T-helper 9 cell (primary cell): ENCODE measurements around the gene MRTFB.
"Not testable (repeated sequence)": the region's sequence is repeated elsewhere in the genome, so short reads cannot be mapped to it uniquely, and the experiment has no call there.

Experiments
- DNase-seq: peaks from one replicate; pipeline ENCODE4 v3.0.0-alpha.2; 2020

MRTFB gene

GRCh38 chr16:14109077-14109775 lies 38.1 kb downstream of the MRTFB start:
- DNase-seq, result no peak

- no peak for DNase-seq
Measured at GRCh38 chr16:14109782-14110727, 38.9 kb downstream of the MRTFB start.

- DNase-seq, result no peak
Measured at GRCh38 chr16:14110728-14111251, 39.7 kb downstream of the MRTFB start.

- DNase-seq, result no peak
Measured at GRCh38 chr16:14111713-14112538, 40.8 kb downstream of the MRTFB start.

GRCh38 chr16:14112539-14112856 lies 41.4 kb downstream of the MRTFB start:
- no peak for DNase-seq

GRCh38 chr16:14113344-14113743 lies 42.2 kb downstream of the MRTFB start:
- no peak for DNase-seq

DNA sequence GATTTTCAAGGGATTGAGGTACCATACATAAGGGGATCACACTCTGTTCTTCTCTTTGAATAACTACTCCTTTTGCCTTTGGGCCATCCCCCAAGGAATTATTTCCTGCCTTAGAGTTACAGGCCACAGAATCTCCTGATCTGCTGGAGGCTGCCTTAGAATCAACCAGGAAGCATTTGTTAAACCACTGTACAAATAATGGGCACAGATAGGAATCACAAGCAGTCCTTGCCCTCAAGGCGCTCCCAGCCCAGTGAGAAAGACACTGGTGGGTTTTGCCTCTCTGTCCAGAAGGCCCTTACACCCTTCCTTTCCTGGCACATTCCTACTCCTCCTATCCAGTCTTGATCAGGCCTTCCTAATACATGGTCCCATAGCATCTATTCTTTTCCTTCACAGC lies 45.9 kb downstream of the MRTFB start:
- no peak for DNase-seq

GRCh38 chr16:14119799-14120198 lies 48.7 kb downstream of the MRTFB start:
- DNase-seq, result no peak

DNA sequence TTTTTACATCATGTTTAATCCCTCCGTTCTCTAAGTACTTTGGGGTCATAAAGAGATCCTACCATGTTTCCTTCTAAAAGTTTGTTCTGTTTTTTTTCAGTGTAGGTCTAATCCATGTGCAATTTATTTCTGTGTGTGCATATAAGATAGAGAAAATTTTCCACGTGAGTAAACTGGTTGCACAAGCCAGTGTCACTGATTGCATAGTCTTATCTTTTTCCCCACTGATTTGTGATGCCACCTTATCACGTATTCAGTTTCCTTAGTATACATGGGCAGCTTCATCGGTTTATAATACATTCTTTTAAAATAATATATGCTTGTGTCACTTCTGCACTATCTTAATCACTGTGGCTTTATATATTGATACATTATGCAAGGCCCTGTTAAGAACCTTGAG lies 49.2 kb downstream of the MRTFB start:
- DNase-seq, result no peak

DNA sequence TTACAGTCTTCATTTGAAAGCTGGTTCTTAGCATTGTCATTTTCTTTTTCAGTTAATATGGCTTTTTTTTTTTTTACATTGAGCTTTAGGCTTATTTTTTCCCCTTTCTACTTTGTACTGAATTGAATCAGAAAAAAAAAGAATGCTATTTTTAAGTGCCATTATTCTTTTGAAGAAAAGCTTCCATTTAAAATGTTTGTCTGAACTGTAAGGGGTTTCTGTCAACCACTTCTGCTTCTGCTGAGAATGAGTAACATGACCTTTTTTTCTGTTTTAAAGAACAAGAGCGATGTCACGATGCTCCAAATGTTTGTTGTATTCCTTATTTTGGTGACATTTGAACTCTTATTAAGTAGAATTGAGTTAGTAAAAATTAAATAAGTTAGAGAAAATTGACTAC lies 50.0 kb downstream of the MRTFB start:
- no peak for DNase-seq

GRCh38 chr16:14121872-14122271 lies 50.8 kb downstream of the MRTFB start:
- no peak for DNase-seq

- DNase-seq, result not testable (repeated sequence)
Measured at GRCh38 chr16:14122430-14122829, 51.3 kb downstream of the MRTFB start.

DNA sequence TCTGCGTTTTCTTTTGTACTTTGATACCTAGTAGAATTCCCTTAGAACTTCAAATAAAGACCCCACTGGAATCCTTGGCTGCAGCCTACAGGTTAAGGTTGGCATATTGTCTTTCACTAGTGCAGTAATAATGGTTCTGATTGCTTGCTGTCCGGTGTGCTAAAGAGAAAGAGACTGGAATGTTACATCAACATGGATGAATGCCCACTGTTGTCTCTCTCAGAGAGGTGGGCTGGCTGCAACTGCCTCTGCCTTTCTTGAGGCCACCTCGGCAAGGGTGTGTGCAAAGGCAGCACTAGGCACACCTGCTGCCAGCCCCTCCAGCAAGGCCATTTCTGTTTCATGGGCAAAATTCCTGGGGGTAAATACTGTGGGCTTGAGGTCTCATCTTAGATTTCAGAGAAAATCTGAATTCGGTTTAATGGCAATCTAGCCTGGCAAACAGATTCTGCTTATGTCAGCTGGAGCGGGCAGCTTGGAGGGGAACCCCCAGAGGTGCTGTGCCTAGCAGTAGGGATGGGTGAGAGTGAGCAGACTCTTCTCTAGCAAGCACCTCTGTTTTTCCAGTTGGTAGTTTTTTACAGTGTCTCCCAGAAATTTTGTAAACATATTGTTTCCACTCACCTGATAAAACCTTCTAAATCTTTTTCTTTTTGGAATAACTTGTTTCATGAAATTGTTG lies 54.0 kb downstream of the MRTFB start:
- DNase-seq, result no peak

DNA sequence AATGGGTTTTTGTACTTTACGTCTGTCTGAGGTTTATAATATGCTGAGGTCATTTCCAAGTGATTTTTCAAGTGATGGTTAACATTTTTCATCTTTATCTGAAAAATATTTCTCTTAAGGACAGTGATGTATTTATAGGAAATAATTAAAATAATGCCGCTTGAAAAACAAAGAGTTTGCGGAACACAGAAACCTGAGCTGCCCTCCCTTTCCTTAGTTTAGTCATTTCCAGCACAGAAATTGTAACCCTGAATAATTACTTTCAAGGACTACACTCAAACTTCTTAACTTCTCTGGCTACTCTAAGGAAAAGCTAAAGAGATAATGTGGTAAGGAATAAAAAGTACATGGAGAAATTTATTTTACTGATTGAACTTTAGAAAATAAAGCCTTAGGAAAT lies 54.6 kb downstream of the MRTFB start:
- DNase-seq, result no peak

DNA sequence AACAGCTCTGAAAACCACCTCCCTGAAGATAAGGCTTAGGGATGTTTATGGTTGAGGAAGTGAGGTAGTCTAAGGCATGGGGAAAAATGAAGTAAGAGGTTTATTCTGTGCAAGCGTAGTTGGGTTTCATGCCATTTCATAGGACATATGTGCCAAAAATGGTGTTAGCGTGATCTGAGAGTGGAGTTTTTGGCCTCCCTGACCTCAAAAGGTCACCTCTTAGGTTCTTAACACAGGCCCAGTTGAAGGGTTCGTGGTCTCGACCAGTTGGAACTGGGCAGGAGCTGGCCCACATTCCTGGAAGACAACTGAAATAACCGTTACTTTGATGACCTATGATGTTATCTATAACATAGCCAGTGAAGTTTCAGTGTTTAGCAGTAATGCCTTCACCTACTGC lies 57.0 kb downstream of the MRTFB start:
- DNase-seq, result no peak

DNA sequence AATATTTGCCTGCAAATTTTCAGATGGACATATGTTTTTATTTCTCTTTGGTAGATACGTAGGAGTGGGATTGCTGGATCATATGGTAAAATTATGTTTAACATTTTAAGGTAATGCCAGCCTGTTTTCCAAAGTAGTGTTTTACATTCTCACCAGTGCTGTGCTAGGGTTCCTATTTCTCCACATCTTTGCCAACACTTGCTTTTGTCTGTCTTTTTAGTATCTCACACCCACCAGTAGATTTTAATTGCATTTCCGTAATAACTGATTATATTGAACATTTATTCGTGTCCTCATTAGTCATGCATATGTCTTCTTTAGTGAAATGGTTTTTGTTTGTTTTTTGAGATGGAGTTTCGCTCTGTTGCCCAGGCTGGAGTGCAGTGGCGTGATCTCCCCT lies 58.4 kb downstream of the MRTFB start:
- no peak for DNase-seq

DNA sequence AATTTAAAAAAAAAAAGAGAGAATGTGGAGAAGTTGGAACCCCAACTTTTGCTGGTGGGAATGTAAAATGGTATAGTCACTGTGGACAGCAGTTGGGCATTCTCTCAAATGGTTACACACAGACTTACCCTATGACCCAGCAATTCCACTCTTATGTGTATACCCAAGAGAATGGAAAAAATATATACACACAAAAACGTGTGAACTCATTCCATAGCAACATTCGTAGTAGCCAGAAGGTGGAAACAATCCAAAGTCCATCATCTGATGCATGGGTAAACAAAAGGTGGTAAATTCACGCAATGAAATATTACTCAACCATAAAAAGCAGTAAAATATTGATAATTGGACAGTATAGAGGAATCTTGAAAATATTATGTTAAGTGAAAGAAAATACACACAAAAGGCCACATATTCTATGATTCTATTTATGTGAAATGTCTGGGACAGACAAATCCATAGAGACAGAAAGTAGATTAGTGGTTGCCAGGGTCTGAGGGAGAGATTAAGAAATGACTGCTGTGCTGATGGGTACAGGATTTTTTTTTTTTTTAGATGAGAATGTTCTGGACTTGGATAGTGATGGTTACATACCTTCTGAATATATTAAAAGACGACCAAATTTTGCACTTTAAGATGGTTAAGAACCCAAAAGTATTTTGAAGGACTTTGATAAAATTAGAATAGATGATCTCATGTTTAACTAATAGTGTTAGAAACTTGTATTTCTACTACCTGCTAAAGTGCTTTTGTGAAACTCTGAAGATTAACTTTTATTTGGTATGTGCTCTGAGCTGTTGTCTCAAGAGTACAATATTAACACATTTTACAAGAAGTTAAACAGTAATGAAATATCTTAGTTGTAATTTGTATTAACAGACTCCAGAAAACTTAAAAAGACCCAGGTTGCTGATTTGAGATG lies 60.9 kb downstream of the MRTFB start:
- no peak for DNase-seq

- DNase-seq, result no peak
Measured at GRCh38 chr16:14132696-14133048, 61.6 kb downstream of the MRTFB start.

GRCh38 chr16:14133907-14134306 lies 62.8 kb downstream of the MRTFB start:
- no peak for DNase-seq

DNA sequence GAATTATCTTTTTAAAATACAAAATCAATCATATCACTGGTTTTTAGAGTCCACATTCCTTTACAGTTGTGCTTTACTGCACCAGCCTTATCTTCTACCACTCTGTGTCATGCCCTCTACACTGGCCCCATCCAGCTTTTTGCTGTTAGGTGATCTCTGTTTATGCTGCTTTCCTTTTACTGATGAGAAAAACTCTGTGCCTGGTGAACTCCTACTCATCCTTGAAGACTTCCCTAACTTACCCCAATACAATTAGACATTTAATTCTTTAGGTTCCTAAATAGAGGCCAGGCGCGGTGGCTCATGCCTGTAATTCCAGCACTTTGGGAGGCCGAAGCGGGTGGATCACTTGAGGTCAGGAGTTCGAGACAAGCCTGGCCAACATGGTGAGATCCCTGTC lies 64.6 kb downstream of the MRTFB start:
- no peak for DNase-seq

DNA sequence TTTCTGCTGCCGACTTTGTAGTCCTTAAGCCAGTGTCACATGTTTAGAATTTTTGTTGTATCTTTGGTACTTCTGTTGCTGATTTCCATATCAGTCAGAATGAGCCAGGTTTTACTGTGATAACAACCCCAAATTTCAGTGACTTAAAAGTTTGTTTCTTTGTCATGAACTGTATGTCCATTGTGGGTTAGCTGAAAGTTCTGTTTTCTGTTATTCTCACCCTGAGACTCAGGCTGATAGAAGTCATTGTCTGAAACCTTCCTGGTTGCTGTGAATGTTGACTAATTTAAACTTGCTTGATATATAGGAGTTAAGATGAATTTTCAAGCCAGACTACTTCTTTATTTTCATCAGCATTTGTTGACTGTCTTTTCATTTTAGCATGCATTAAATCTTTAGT lies 68.8 kb downstream of the MRTFB start:
- no peak for DNase-seq

GRCh38 chr16:14140923-14141322 lies 69.8 kb downstream of the MRTFB start:
- no peak for DNase-seq
